T-cell (primary cell): ENCODE results near the gene PTPRD. TPM values are rescaled to one million over a fixed set of nuclear protein-coding genes. Genes with fewer than 3 reads are reported as not detected.

Source experiments
- ATAC-seq, 4 experiments: fragments of 200-7000 bp in 3 of 4; fragments of 150-1000 bp in 1 of 4; cut with Tn5 transposase; replicated peaks in 1 of 4; 1 replicate in 3 of 4; 2 replicates in 1 of 4; pipeline ENCODE4 v1.10.0; 2021; ENCODE audit warnings: moderate library complexity in 3 of 4, mild to moderate bottlenecking in 2 of 4, moderate number of reproducible peaks in 1 of 4
- CTCF ChIA-PET, 2 donors: fragments of 300-600 bp; sonication (Branson Sonifier 250); formaldehyde crosslinking; loops; one replicate each; lab custom pipeline; 2022; ENCODE audit warnings: antibody characterized with exemption in 2 of 2; lab: Charles Lee
- POLR2A ChIA-PET, 2 donors: fragments of 300-600 bp; sonication (Branson Sonifier 250); formaldehyde crosslinking; loops; one replicate each; lab custom pipeline; 2022; ENCODE audit warnings: antibody characterized with exemption in 2 of 2; lab: Charles Lee
- DNase-seq, 35 experiments: peaks; one replicate each; pipeline versions ENCODE4 v3.0.0 to v3.0.0-alpha.2; 2013 to 2023
- H3K27ac ChIP-seq: one replicate; pipeline ENCODE4 v1.5.1; 2013; ENCODE audit warnings: low read length
- H3K27me3 ChIP-seq, 2 experiments: replicated peaks in 1 of 2; 1 replicate in 1 of 2; 2 replicates in 1 of 2; pipeline versions ENCODE4 v1.6.1 to v1.7.0; 2013; ENCODE audit warnings: low read length in 1 of 2, mixed read lengths in 1 of 2; ENCODE audit not compliant: control insufficient read depth in 2 of 2, insufficient read depth in 2 of 2; ENCODE audit errors: extremely low read depth in 1 of 2
- H3K36me3 ChIP-seq, 2 donors: 1 replicate in 1 of 2; 2 replicates in 1 of 2; pipeline versions ENCODE4 v1.6.1 to v1.7.0; 2013; ENCODE audit warnings: low read length in 1 of 2; ENCODE audit not compliant: control insufficient read depth in 2 of 2, insufficient read depth in 1 of 2; ENCODE audit errors: extremely low read depth in 1 of 2
- H3K4me1 ChIP-seq, 2 experiments: 1 replicate in 1 of 2; 2 replicates in 1 of 2; pipeline versions ENCODE4 v1.6.1 to v1.7.0; 2013; ENCODE audit warnings: low read length in 2 of 2, mixed read lengths in 1 of 2; ENCODE audit not compliant: insufficient read depth in 2 of 2, control insufficient read depth in 1 of 2; ENCODE audit errors: extremely low read depth in 1 of 2
- H3K4me3 ChIP-seq, 2 donors: 1 replicate in 1 of 2; 2 replicates in 1 of 2; pipeline versions ENCODE4 v1.5.1 to v1.7.0; 2013; ENCODE audit warnings: mild to moderate bottlenecking in 2 of 2, low read length in 1 of 2, moderate library complexity in 1 of 2; ENCODE audit not compliant: control insufficient read depth in 1 of 2; ENCODE audit errors: extremely low read depth in 1 of 2
- H3K9me3 ChIP-seq: 2 replicates; pipeline ENCODE4 v1.7.0; 2013
- H3K27ac Mint-ChIP-seq, 2 donors: one replicate each; pipeline ENCODE4 v1.8.0; 2020 to 2021; ENCODE audit warnings: mild to moderate bottlenecking in 2 of 2, mixed read lengths in 2 of 2
- H3K27me3 Mint-ChIP-seq, 2 donors: one replicate each; pipeline ENCODE4 v1.8.0; 2021 to 2022; ENCODE audit warnings: mixed read lengths in 2 of 2
- H3K36me3 Mint-ChIP-seq: one replicate; pipeline ENCODE4 v1.8.0; 2021; ENCODE audit warnings: mixed read lengths
- H3K4me1 Mint-ChIP-seq, 3 donors: one replicate each; pipeline ENCODE4 v1.8.0; 2020 to 2022; ENCODE audit warnings: mixed read lengths in 3 of 3, mild to moderate bottlenecking in 1 of 3
- H3K4me3 Mint-ChIP-seq, 3 donors: one replicate each; pipeline ENCODE4 v1.8.0; 2020 to 2022; ENCODE audit warnings: mild to moderate bottlenecking in 3 of 3, mixed read lengths in 3 of 3, moderate library complexity in 3 of 3
- H3K9me3 Mint-ChIP-seq, 3 donors: one replicate each; pipeline ENCODE4 v1.8.0; 2020 to 2022; ENCODE audit warnings: mixed read lengths in 3 of 3
- WGBS: methylation state at CpG from one replicate; pipeline ENCODE4 v1.1.5; 2013; ENCODE audit warnings: missing lambda C conversion rate; ENCODE audit not compliant: insufficient coverage; 5-methylcytosine and 5-hydroxymethylcytosine counted together
- total RNA-seq, 35 experiments: library from RNA in 6 of 35; stranded (reverse) in 6 of 35; fragments of 120-200 nt in 1 of 35; gene quantifications; one replicate each; pipeline versions ENCODE4 v1.2.1 to v1.2.4 and lab custom pipeline; 2013 to 2026

The PTPRD gene
- total RNA-seq, 5 donors from 2014 or later (not counting 1 experiment from before 2014, with no cell fraction given): 0.13 to 0.61 (median 0.38) TPM; not detected in 2

- no peak overlapping the region for H3K4me3 Mint-ChIP-seq
- no peak overlapping the region for H3K27ac Mint-ChIP-seq
- no peaks in the 10 kb centered on the region for H3K4me1 Mint-ChIP-seq
- H3K9me3 Mint-ChIP-seq: no peaks in the 10 kb centered on the region
- WGBS: no CpG with 5 or more reads among the region's 1 CpG
- Histone ChIP-seq H3K27me3 (no peaks in the 10 kb centered on the region), H3K9me3 (no peaks in the 10 kb centered on the region), H3K4me3 (no peak overlapping the region), H3K27ac (no peak overlapping the region), H3K4me1 (no peaks in the 10 kb centered on the region), H3K36me3 (no peaks in the 10 kb centered on the region)
- H3K36me3 Mint-ChIP-seq: no peaks in the 10 kb centered on the region
- H3K27me3 Mint-ChIP-seq: no peaks in the 10 kb centered on the region
- ATAC-seq: no peak
- ChIA-PET POLR2A (no interaction called here), CTCF (no interaction called here)
- DNase-seq: no peak
Observed at GRCh38 chr9:8888591-8888990, 1724.2 kb downstream of the PTPRD start.

- Histone ChIP-seq H3K4me3 (no peak overlapping the region), H3K27ac (no peak overlapping the region), H3K27me3 (no peaks in the 10 kb centered on the region), H3K9me3 (no peaks in the 10 kb centered on the region), H3K4me1 (no peaks in the 10 kb centered on the region), H3K36me3 (no peaks in the 10 kb centered on the region)
- H3K4me3 Mint-ChIP-seq: no peak overlapping the region
- no peak overlapping the region for H3K27ac Mint-ChIP-seq
- ChIA-PET CTCF (no interaction called here), POLR2A (no interaction called here)
- no peak for ATAC-seq
- no peak for DNase-seq
- no peaks in the 10 kb centered on the region for H3K36me3 Mint-ChIP-seq
- H3K9me3 Mint-ChIP-seq: no peaks in the 10 kb centered on the region
- no peaks in the 10 kb centered on the region for H3K4me1 Mint-ChIP-seq
- no peaks in the 10 kb centered on the region for H3K27me3 Mint-ChIP-seq
- WGBS: no CpG with 5 or more reads among the region's 1 CpG
Observed at GRCh38 chr9:8887369-8887768, 1725.4 kb downstream of the PTPRD start.

- no CpG with 5 or more reads among the region's 1 CpG for WGBS
- DNase-seq: no peak
- CTCF ChIA-PET: interaction anchor here in 1 of 2 donors (0.5 kb wide), 1 partner anchor 1647 kb away, joined by 3 read pairs; no protein-coding TSS in a partner anchor
Observed at GRCh38 chr9:8883321-8883720, 1729.5 kb downstream of the PTPRD start.

DNA sequence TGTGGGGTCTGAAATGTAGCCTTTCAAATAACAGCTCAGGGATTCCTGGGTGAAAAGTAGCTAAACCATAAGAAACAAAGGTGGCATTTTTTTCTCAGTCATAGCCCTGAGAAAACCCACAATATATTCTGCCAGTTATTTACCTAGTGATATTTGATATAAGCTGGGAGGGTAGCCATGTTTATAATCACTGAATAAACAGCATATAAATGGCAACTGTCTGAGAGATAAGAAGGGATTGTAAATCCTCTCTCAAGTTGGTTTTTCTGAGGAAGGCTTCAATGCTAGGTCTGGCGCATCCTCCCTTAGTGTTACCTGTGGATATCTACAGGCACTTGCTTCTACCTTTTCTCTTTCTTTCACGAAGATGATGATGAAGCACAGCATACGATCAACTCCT is 1732.7 kb downstream of the PTPRD start:
- H3K36me3 ChIP-seq: no peaks in the 10 kb centered on the region
- Mint-ChIP-seq H3K27me3 (peaks cover 0 to 13% of the 10 kb centered on the region in 2 donors), H3K4me3 (no peak overlapping the region), H3K36me3 (no peaks in the 10 kb centered on the region), H3K4me1 (no peaks in the 10 kb centered on the region), H3K9me3 (no peaks in the 10 kb centered on the region), H3K27ac (no peak overlapping the region)
- no peaks in the 10 kb centered on the region for H3K9me3 ChIP-seq
- DNase-seq (no peak), ATAC-seq (no peak)
- ChIA-PET CTCF (interaction anchor here in 1 of 2 donors (0.6 kb wide), 1 partner anchor 28 kb away, joined by 3 read pairs; no protein-coding TSS in a partner anchor), POLR2A (no interaction called here)
- H3K27me3 ChIP-seq: no peaks in the 10 kb centered on the region
- H3K4me3 ChIP-seq: no peak overlapping the region
- no peak overlapping the region for H3K27ac ChIP-seq
- no CpG with 5 or more reads among the region's 3 CpGs for WGBS
- no peaks in the 10 kb centered on the region for H3K4me1 ChIP-seq

More at GRCh38 chr9:8883321-8883720, 1729.5 kb downstream of the PTPRD start:
- ATAC-seq: no peak
- no peaks in the 10 kb centered on the region for H3K27me3 ChIP-seq
- H3K36me3 ChIP-seq: no peaks in the 10 kb centered on the region
- no peak overlapping the region for H3K27ac Mint-ChIP-seq
- peaks cover 0 to 6% of the 10 kb centered on the region in 2 donors for H3K27me3 Mint-ChIP-seq
- H3K9me3 Mint-ChIP-seq: no peaks in the 10 kb centered on the region
- no peaks in the 10 kb centered on the region for H3K4me1 ChIP-seq
- no peaks in the 10 kb centered on the region for H3K4me1 Mint-ChIP-seq
- no peak overlapping the region for H3K27ac ChIP-seq
- no peak overlapping the region for H3K4me3 ChIP-seq
- H3K9me3 ChIP-seq: no peaks in the 10 kb centered on the region
- H3K36me3 Mint-ChIP-seq: no peaks in the 10 kb centered on the region
- POLR2A ChIA-PET: no interaction called here
- no peak overlapping the region for H3K4me3 Mint-ChIP-seq

DNA sequence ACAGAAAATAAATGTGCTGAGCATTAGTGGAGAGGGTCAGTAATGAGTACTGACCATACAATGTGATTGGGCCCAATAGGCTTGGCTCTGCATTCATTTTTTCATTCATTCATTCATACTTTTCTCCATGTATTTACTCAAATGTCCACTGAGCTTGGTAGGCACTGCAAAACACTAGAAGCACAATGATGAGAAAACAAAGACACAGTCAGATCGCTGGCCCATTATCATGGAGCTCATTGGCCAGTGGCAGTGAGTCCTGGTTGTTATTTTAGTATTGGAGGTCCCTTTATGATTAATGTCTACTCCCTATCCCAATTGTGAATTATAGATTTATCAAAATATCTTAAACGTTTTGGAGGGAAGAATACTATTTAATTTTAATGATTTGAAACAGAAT is 1733.5 kb downstream of the PTPRD start:
- no peak for ATAC-seq
- Mint-ChIP-seq H3K4me1 (no peaks in the 10 kb centered on the region), H3K4me3 (no peak overlapping the region), H3K27ac (no peak overlapping the region), H3K9me3 (no peaks in the 10 kb centered on the region), H3K27me3 (peaks cover 0 to 13% of the 10 kb centered on the region in 2 donors), H3K36me3 (no peaks in the 10 kb centered on the region)
- no peak for DNase-seq
- no peaks in the 10 kb centered on the region for H3K4me1 ChIP-seq
- no peaks in the 10 kb centered on the region for H3K27me3 ChIP-seq
- no peaks in the 10 kb centered on the region for H3K9me3 ChIP-seq
- POLR2A ChIA-PET: interaction anchor here in 1 of 2 donors (0.7 kb wide), 1 partner anchor 39 kb away, joined by 3 read pairs; no protein-coding TSS in a partner anchor
- WGBS: no CpG with 5 or more reads among the region's 2 CpGs
- no peak overlapping the region for H3K4me3 ChIP-seq
- CTCF ChIA-PET: interaction anchor here in 1 of 2 donors (0.6 kb wide), 1 partner anchor 29 kb away, joined by 3 read pairs; no protein-coding TSS in a partner anchor
- H3K36me3 ChIP-seq: no peaks in the 10 kb centered on the region
- no peak overlapping the region for H3K27ac ChIP-seq

DNA sequence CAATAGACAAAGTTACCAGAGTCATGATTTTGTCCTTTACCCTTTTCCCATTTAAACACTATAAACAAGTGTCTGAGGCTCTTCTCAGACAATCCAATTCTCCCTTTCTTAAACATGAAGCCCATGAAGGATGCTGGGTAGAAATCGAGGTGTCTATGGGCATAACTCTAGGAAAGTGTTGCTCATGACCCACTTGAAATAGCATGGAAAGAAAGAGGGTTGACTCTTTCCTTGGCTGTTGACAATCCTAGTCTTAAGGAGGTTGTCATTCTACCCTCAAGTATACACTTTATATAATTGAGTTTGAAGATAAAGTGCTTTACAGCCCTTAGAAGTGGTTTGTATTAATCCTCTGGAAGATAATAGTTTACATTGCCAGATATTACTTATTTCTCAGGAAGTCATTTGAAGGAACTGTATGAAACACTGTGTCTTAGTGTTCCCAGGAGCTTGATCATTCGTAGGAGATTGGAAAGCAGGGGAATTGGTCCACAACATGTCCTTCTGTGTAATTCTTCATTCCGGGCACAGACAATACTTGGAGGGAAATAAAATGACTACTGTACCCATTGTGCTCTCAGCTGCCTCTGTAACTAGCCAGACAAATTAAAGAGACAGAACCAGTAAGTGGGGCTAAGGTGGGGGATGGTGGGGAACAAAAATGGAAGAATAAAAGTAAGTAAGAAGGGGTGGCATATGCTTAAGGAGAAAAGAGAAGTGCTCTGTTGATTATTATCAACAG is 1734.9 kb downstream of the PTPRD start:
- Mint-ChIP-seq H3K4me3 (no peak overlapping the region), H3K27me3 (peaks cover 0 to 13% of the 10 kb centered on the region in 2 donors), H3K27ac (no peak overlapping the region), H3K36me3 (no peaks in the 10 kb centered on the region), H3K9me3 (no peaks in the 10 kb centered on the region), H3K4me1 (no peaks in the 10 kb centered on the region)
- no peak overlapping the region for H3K27ac ChIP-seq
- no peak for DNase-seq
- H3K36me3 ChIP-seq: no peaks in the 10 kb centered on the region
- POLR2A ChIA-PET: no interaction called here
- no peak for ATAC-seq
- WGBS: 50% methylated on average over 1 of the region's 3 CpGs
- no peaks in the 10 kb centered on the region for H3K4me1 ChIP-seq
- no peaks in the 10 kb centered on the region for H3K27me3 ChIP-seq
- H3K4me3 ChIP-seq: no peak overlapping the region
- no peaks in the 10 kb centered on the region for H3K9me3 ChIP-seq
- CTCF ChIA-PET: interaction anchor here in 1 of 2 donors (0.6 kb wide), 1 partner anchor 1554 kb away, joined by 6 read pairs; no protein-coding TSS in a partner anchor
